GM12891 (cell line): ENCODE data around the gene QPRT.
"Not testable (repeated sequence)": the region's sequence is repeated elsewhere in the genome, so short reads cannot be mapped to it uniquely, and the experiment has no call there.

ENCODE experiments used
- DNase-seq: peaks from one replicate; pipeline ENCODE4 v3.0.0; 2011; ENCODE audit warnings: low spot score; ENCODE audit not compliant: insufficient read length
- FAIRE-seq: peaks from 2 replicates; lab custom pipeline; 2011; peaks lifted over from hg19 to GRCh38; lab: Jason Lieb, UNC
- PAX5 ChIP-seq: IDR thresholded peaks from 2 replicates; pipeline ENCODE4 v1.6.1; 2011; ENCODE audit warnings: low read length, moderate library complexity, mild to moderate bottlenecking; ENCODE audit not compliant: insufficient read depth, severe bottlenecking
- POLR2A ChIP-seq: IDR thresholded peaks from 2 replicates; pipeline ENCODE4 v1.6.1; 2011; ENCODE audit warnings: low read depth, low read length, control low read depth
- POLR2AphosphoS5 ChIP-seq: IDR thresholded peaks from 2 replicates; pipeline ENCODE4 v1.6.1; 2011; ENCODE audit warnings: low read depth, low read length, control low read depth
- POU2F2 ChIP-seq: IDR thresholded peaks from 2 replicates; pipeline ENCODE4 v1.6.1; 2011; ENCODE audit warnings: low read depth, mild to moderate bottlenecking, control low read depth, low read length, moderate library complexity
- SPI1 ChIP-seq: IDR thresholded peaks from 2 replicates; pipeline ENCODE4 v1.6.1; 2011; ENCODE audit warnings: low read depth, low read length, control low read depth
- TAF1 ChIP-seq: IDR thresholded peaks from 2 replicates; pipeline ENCODE4 v1.6.1; 2011; ENCODE audit warnings: low read depth, low read length, control low read depth

Gene QPRT

DNA sequence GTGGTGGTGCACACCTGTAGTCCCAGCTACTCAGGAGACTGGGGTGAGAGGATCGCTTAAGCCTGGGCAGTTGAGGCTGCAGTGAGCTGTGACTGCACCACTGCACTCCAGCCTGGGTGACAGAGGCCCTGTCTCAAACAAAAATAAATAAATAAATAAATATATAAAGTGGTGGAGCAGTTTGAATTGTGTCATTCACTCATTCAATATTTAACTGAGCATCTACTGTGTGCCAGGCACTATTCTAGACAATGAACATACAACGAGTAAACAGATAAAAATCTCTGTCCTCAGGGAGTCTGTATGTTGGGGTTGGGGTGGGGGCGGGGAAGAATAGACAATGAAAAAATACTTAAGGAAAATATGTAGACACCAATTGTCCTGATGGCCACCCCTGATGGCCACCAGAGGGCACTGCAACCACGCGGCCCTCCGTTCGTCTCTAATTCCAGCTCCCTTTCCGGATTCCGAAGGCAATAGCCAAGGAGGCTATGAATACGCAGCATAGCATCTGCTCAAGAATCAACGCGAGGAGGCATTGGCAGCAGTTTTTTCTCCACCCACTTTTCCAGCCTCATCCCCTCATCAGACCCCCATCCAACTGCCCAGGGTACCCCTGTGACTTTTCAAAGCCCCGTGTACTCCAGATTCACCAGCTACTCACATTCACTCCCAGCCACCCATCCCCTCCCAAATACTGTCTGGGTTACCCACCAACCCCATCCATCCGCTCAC, 21.4 kb downstream of the QPRT start:
- FAIRE-seq (peak; percentile 78), DNase-seq (no peak)
- TF ChIP-seq POLR2AphosphoS5 (no peak), POLR2A (no peak), POU2F2 (no peak), PAX5 (no peak), SPI1 (no peak), TAF1 (no peak)

DNA sequence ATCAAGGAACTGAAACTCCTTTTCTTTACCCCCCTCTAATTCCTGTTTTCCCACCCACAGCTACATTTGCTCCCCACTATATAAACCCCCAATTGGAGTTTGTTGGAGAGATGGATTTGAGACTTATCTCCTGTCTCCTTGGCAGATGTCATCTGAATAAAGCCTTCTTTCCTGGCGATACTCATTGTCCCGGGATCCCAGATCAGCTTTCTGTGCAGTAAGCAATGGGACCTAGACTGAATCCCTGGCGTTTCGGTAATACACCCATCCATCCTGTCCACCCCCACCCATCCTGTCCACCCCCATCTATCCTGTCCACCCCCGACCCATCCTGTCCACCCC, 22.2 kb downstream of the QPRT start:
- FAIRE-seq: no peak
- TF ChIP-seq TAF1 (no peak), SPI1 (peak; percentile 24; the same call in 1 of the 2 replicates)
- no peak for DNase-seq

- TF ChIP-seq PAX5 (no peak), SPI1 (no peak), POU2F2 (no peak), TAF1 (no peak), POLR2A (no peak), POLR2AphosphoS5 (no peak)
- FAIRE-seq (peak; percentile 91), DNase-seq (no peak)
These were observed 23.3 kb downstream of the QPRT start for GRCh38 chr16:29702269-29702668.

DNA sequence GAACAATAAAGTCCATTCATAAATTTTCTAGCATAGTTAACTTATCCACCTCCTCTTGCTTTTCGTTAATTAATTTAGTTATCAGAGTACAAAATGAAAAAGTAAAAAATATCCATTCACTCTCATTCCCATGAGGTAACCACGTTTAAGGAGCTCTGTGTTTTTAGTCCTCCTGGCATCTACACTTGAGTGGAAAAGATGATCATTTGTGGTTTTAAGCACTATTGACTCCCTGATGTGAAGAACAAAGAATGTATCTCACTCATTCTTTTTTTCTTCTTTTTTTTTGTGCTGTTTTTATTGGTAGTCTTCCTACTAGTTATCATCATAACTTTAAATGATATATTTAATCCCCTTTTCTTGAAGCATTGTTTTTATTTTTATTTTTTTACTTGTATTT, 26.1 kb downstream of the QPRT start:
- DNase-seq (no peak), FAIRE-seq (no peak)
- TF ChIP-seq POLR2AphosphoS5 (no peak), POU2F2 (no peak), PAX5 (no peak), SPI1 (no peak), POLR2A (no peak), TAF1 (no peak)

DNA sequence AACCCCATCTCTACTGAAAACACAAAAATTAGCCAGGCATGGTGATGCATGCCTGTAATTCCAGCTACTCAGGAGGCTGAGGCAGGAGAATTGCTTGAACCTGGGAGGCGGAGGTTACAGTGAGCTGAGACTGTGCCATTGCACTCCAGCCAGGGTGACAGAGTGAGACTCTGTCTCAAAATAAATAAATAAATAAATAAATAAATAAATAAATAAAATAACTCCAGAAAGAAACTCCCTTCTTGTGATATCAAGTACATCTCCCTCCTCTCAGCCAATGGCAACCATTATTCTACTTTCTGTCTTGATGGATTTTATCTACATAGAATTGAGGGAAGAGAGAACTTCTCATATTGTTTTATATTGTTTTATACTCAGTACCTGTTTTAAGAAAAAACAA, 28.2 kb downstream of the QPRT start:
- not testable (repeated sequence) for FAIRE-seq, DNase-seq

- TF ChIP-seq POLR2AphosphoS5: no peak
- no peak for TF ChIP-seq SPI1
- TF ChIP-seq POU2F2: 0 out of 2 replicates have a peak, but pooled peaks have one; percentile 42
- TF ChIP-seq PAX5: no peak
- no peak for TF ChIP-seq POLR2A
- no peak for TF ChIP-seq TAF1
- no peak for FAIRE-seq
- no peak for DNase-seq
These were observed 30.1 kb downstream of the QPRT start for GRCh38 chr16:29708917-29709600.

GRCh38 chr16:29709657-29710056, 30.7 kb downstream of the QPRT start:
- DNase-seq, FAIRE-seq: not testable (repeated sequence)

- peak; percentile 82 for FAIRE-seq
- TF ChIP-seq POU2F2: no peak
- TF ChIP-seq POLR2A: no peak
- TF ChIP-seq SPI1: no peak
- no peak for TF ChIP-seq TAF1
- no peak for TF ChIP-seq POLR2AphosphoS5
- no peak for TF ChIP-seq PAX5
- DNase-seq: no peak
These were observed 31.5 kb downstream of the QPRT start for GRCh38 chr16:29710227-29711219.

- FAIRE-seq (no peak), DNase-seq (no peak)
- TF ChIP-seq POLR2A: no peak
- TF ChIP-seq POU2F2: no peak
- no peak for TF ChIP-seq POLR2AphosphoS5
- TF ChIP-seq TAF1: no peak
- no peak for TF ChIP-seq SPI1
- no peak for TF ChIP-seq PAX5
These were observed 33.8 kb downstream of the QPRT start for GRCh38 chr16:29712809-29713208.

DNA sequence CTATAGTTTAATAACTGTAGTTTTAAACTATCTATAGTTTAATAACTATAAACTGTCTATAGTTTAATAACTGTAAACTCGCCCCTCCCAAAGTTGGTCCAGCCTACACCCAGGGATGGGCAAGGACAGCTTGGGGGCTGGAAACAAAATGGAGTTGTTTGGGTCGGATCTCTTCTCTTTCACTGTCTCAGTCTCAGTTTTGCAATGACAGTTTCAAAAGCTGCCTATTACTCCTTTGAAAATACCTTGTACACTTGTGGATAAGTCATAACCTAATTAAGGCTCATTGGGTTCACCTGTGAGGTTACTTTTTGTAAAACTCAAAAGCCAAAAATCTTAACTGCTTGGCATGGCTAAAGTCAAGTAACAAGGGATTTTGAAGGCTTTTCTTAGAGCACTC, 35.4 kb downstream of the QPRT start:
- DNase-seq: no peak
- no peak for FAIRE-seq
- TF ChIP-seq SPI1 (no peak), TAF1 (no peak), PAX5 (no peak), POU2F2 (no peak), POLR2AphosphoS5 (no peak), POLR2A (no peak)
